Activated T-helper 1 cell treated with Interleukin-2 at 50 U/mL for 16 hours (primary cell): ENCODE data around the gene RYR2.
"Not testable (repeated sequence)": the region's sequence is repeated elsewhere in the genome, so short reads cannot be mapped to it uniquely, and the experiment has no call there.

Experiments
- DNase-seq: peaks from one replicate; pipeline ENCODE4 v3.0.0-alpha.2; 2020; ENCODE audit warnings: low read depth

RYR2 gene

DNA sequence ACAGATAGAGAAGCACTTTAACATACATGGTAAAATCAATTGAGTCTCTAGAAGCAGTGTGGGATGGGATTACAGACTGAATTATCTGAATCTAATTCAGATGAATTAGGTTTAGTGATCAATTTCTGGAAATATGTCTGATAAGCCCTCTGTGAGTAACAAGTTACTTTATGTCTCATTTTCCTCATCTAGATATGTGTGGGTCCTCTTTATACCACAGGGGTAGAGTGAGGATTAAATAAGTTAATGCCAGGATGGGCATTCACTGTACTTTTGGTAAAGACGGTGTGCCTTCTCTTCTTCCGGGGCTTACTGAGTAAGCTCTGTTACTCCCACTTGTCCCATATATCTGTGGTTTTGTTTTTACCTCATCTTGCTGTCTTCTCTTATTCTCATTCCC lies 225.8 kb downstream of the RYR2 start:
- DNase-seq, result no peak

DNA sequence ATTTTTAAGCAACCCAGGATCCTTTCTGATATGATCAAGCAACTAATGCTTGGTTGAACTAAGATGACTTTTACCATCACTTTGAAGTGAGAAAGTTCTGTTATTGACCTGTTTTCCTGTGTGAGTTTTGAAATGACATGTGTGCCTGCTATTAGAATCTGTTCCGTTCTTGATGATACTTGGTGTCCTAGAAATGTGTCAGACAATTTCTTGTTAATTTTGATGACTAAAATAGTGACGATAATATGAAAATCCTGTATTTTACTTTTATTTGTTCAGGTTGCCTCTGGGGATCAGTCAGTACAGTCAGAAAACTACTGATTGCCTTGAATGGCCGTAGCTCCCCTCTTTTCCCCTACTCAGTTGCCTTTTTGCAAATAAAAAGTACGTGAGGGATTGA lies 228.0 kb downstream of the RYR2 start:
- no peak for DNase-seq

GRCh38 chr1:237270353-237270752 lies 228.4 kb downstream of the RYR2 start:
- DNase-seq, result no peak

- DNase-seq, result not testable (repeated sequence)
Measured at GRCh38 chr1:237277994-237278393, 236.0 kb downstream of the RYR2 start.

DNA sequence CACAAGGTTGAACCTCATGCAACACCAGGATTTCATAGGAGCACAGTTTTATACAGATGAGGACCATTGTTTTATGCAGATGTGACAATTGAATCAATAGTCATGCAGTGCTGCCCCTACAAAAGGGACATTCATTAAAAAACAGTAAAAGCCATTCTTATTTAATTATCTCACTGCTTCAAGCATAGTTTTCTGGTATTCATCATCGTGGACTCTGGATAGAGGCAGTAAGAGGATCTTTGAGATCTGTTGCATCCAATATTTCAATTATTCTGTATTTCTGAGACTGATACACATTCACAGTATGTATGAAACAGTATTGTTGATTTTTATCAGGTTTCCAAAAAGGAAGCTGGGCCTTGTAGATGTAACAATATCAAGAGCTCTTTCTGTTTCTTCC lies 237.6 kb downstream of the RYR2 start:
- DNase-seq, result no peak

DNA sequence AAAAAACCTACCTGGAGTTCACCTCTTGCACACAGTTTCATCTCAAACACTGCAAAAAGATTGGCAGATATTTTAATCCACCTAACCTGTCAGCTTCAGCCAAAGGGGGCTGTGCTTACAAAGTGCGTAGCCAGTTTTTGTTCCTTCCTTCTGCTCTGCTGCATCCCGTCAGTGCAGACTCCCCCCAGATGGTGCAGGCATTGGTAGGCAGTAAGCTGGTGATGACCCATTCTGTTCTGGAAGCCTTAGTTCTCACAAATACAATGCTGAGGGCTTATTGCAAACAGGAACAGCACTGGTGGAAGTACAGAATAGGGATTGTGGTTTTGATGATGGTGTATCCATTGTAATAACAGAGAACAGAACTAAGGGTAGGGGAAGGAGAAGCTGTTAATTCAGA lies 239.5 kb downstream of the RYR2 start:
- DNase-seq, result no peak

DNA sequence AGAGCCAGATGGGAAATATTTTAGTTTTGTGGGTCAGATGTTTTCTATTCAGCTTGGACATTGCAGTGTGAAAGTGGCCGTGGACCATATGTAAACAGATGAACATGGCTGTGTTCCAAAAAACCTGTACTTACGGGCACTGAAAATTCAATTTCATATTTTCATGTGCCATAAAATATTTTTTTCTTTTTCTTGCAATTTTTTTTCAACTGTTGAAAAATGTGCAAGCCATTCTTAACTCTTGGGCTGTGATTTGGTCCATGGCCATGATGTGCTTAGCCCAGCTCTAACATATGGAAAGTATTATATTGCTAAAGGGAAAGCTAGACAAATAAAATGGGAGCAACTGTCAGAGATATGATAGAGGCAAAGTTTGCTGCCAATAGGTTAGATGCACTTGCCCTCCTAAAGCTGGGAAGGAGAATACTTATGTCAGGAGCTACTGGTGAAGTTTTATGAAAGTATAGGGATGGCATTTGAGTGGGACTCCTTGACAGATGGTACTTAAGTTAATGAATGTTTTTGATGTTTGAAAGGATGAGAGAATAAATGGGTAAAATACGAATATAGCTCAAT lies 240.3 kb downstream of the RYR2 start:
- no peak for DNase-seq

GRCh38 chr1:237287876-237288521 lies 246.0 kb downstream of the RYR2 start:
- DNase-seq, result no peak

GRCh38 chr1:237293804-237294203 lies 251.8 kb downstream of the RYR2 start:
- no peak for DNase-seq

DNA sequence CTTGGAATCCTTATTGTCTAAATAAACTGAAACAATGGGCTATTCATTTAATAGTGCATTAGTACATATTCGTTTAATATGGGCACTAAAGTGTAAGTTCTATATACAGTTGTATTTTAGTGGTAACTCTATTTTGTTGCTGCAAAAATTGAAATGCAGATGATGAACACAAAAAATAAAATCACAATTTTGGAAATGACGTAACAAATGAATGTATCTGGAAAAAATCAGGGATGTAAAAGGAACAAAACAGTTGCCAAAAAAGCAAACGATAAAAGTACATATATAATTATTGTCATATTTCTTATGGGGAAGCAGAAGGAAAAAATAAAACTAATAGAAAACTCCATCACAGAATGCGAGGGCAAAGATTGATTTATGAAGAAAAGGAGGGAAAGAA lies 254.9 kb downstream of the RYR2 start:
- DNase-seq, result no peak

DNA sequence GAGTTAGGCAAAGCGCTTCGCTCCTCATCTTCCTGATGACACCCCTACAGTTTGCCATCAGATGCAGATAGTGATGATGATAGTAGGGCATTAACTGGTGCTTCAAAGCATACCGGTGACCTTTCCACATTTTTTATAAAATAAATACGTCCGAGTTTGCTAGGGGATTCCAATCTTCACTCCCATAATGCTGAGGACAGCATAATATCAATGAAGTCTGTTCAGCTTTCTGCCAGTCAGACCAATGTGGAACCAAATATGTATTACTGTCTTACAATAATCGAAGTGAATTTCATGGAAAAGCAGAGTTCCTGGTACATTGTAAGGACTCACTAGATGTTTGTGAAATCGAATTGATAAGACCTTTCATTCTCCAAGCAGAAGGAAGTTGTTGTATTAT lies 258.7 kb downstream of the RYR2 start:
- DNase-seq, result no peak

GRCh38 chr1:237303929-237304328 lies 261.9 kb downstream of the RYR2 start:
- no peak for DNase-seq

GRCh38 chr1:237306726-237307125 lies 264.7 kb downstream of the RYR2 start:
- DNase-seq, result no peak

DNA sequence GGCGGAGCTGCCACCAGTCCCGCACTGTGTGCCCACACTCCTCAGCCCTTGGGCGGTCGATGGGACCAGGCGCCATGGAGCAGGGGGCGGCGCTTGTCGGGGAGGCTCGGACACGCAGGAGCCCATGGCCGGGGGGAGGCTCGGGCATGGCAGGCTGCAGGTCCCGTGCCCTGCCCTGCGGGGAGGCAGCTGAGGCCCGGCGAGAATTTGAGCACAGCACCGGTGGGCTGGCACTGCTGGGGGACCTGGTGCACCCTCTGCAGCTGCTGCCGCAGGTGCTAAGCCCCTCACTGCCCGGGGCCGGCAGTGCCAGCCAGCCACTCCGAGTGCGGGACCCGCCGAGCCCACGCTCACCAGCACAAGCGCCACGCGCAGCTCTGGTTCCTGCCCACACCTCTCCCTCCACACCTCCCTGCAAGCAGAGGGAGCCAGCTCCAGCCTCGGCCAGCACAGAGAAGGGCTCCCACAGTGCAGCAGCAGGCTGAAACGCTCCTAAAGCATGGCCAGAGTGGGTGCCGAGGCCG lies 267.7 kb downstream of the RYR2 start:
- DNase-seq, result no peak

GRCh38 chr1:237316352-237316751 lies 274.4 kb downstream of the RYR2 start:
- DNase-seq, result no peak

DNA sequence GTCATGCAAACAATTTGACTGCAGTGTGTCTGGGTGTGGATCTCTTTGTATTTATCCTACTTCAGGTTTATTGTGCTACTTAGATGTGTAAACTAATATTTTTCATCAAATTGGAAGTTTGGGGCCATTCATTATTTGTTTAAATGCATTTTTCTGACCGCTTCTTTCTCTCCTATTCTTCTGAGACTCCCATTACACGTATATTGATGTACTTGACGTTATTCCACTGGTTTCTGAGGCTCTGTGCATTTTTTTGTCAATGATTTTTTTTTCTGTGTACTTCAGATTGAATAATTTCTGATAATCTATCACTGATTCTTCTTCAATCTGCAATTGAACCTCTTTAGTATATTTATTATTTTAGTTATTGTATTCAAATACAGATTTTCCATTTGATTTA lies 276.8 kb downstream of the RYR2 start:
- no peak for DNase-seq

- DNase-seq, result no peak
Measured at GRCh38 chr1:237320890-237321289, 278.9 kb downstream of the RYR2 start.

DNA sequence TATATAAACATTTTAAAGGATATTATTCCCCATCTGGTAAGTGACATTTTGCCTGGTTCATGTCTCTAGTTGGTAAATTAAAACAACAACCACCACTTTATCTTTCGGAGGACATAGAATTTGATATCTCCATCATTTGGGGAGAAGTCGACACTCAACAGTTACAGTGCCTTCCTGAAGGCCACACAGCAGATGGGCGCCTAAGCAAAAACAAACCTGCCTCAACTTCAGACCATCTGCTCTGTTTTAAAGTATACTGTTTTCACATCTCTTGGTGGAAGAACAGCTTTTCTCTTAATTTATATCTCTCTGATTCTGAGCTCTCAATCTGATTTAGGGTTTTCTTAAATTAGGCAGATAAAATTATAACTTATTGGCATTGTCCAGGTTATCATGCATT lies 282.2 kb downstream of the RYR2 start:
- no peak for DNase-seq

- no peak for DNase-seq
Measured at GRCh38 chr1:237327061-237327460, 285.1 kb downstream of the RYR2 start.

DNA sequence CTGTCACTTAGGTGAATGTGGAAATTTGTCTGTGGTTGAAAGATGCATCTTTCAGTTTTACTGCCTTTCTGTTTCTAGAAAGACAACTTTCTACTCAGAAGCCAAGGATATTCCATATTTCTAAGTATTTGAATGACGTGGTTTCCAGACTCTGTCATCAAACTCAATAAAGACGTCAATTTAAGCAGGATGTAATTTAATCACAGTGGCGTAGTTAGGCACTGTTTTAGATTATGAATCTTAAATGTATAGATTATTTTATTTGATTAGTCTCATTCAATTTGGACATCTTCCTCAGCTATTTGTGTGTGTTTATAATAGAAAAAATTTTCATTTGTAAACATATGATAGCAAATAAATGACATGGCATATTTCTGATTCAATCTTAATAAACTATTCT lies 298.9 kb downstream of the RYR2 start:
- DNase-seq, result no peak

- DNase-seq, result no peak
Measured at GRCh38 chr1:237341391-237341790, 299.4 kb downstream of the RYR2 start.

GRCh38 chr1:237342730-237343129 lies 300.7 kb downstream of the RYR2 start:
- DNase-seq, result no peak

DNA sequence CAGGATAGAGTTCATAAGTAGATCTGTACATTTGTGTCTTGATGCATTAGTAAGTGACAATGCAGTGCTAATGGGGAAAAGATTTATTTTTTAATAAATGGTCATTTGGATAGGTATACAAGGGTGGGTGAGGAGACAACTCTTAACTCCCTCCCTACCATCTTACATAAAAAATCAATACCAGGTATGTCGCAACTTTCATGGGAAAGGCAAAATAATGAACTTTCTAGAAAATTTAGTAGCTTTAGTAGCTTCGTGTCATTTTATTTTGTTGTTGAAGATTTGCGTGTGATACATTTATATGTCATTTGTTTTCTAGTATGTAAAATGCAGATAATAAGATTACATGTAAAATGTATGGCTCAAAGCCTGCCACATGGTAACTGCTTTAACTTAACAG lies 310.8 kb downstream of the RYR2 start:
- no peak for DNase-seq

- DNase-seq, result no peak
Measured at GRCh38 chr1:237353918-237354317, 311.9 kb downstream of the RYR2 start.
